ENCODE data around the gene TAF11L10.
"Not testable (repeated sequence)": the region's sequence is repeated elsewhere in the genome, so short reads cannot be mapped to it uniquely, and the experiment has no call there.

Gene TAF11L10

GRCh38 chr5:17597728-17598127 is at the start of gene TAF11L10:
TSS of gene TAF11L10 (minus strand) at chr5:17597828.
- DNase-seq: not testable (repeated sequence)

- DNase-seq: no peak
Observed at GRCh38 chr5:17634160-17634559, 36.5 kb upstream of the TAF11L10 start, which contains the start of gene TAF11L14. TSS of gene TAF11L14 (plus strand) at chr5:17634460.

GRCh38 chr5:17631788-17632187 is 34.2 kb upstream of the TAF11L10 start, which contains the start of gene TAF11L13:
TSS of gene TAF11L13 (plus strand) at chr5:17632088.
- DNase-seq: not testable (repeated sequence)

- DNase-seq: no peak
Observed at GRCh38 chr5:17625686-17626085, 28.1 kb upstream of the TAF11L10 start.

GRCh38 chr5:17620627-17621026 is 23.0 kb upstream of the TAF11L10 start:
- no peak for DNase-seq

- no peak for DNase-seq
Observed at GRCh38 chr5:17619354-17619753, 21.7 kb upstream of the TAF11L10 start.

- no peak for DNase-seq
Observed at GRCh38 chr5:17614872-17615605, 17.4 kb upstream of the TAF11L10 start.

GRCh38 chr5:17610092-17610491 is 12.5 kb upstream of the TAF11L10 start, which contains the start of gene TAF11L12:
TSS of gene TAF11L12 (plus strand) at chr5:17610392.
- DNase-seq: not testable (repeated sequence)

- not testable (repeated sequence) for DNase-seq
Observed at GRCh38 chr5:17607461-17607860, 9.8 kb upstream of the TAF11L10 start.

GRCh38 chr5:17604951-17605350 is 7.3 kb upstream of the TAF11L10 start:
- no peak for DNase-seq

GRCh38 chr5:17603880-17604279 is 6.3 kb upstream of the TAF11L10 start, which contains the start of gene TAF11L11:
TSS of gene TAF11L11 (plus strand) at chr5:17604183.
- DNase-seq: not testable (repeated sequence)

GRCh38 chr5:17594255-17594654 is 3.4 kb downstream of the TAF11L10 start, which contains the start of gene TAF11L9:
TSS of gene TAF11L9 (minus strand) at chr5:17594394.
- not testable (repeated sequence) for DNase-seq

- not testable (repeated sequence) for DNase-seq
Observed at GRCh38 chr5:17590860-17591259, 6.8 kb downstream of the TAF11L10 start, which contains the start of gene TAF11L8. TSS of gene TAF11L8 (minus strand) at chr5:17590960.

GRCh38 chr5:17585658-17586057 is 12.0 kb downstream of the TAF11L10 start, which contains the start of gene TAF11L7:
TSS of gene TAF11L7 (minus strand) at chr5:17585758.
- not testable (repeated sequence) for DNase-seq
